Cardiac muscle cell (in vitro differentiated cells and primary cell): Measurements from ENCODE around the gene CLDN8. TPM values are rescaled to one million over a fixed set of nuclear protein-coding genes. Genes with fewer than 3 reads are reported as not detected.

Experiments used
- DNase-seq, 2 donors: peaks; one replicate each; pipeline versions ENCODE4 v3.0.0 to v3.0.0-alpha.2; 2010 to 2017; ENCODE audit warnings: low read depth in 1 of 2, low spot score in 1 of 2
- H3K27ac ChIP-seq: fragments of 200-600 bp; sonication (generic); 2 replicates; pipeline ENCODE4 v1.5.1; 2016
- H3K27me3 ChIP-seq: fragments of 200-600 bp; sonication (generic); 2 replicates; pipeline ENCODE4 v1.6.0; 2016; ENCODE audit warnings: control low read depth
- H3K36me3 ChIP-seq: fragments of 200-600 bp; sonication (generic); 2 replicates; pipeline ENCODE4 v1.5.1; 2016; ENCODE audit warnings: control low read depth
- H3K4me1 ChIP-seq: fragments of 200-600 bp; sonication (generic); 2 replicates; pipeline ENCODE4 v1.8.1; 2017; ENCODE audit warnings: low read depth, mild to moderate bottlenecking, mixed run types
- H3K4me3 ChIP-seq: fragments of 200-600 bp; sonication (generic); 2 replicates; pipeline ENCODE4 v1.5.1; 2016; ENCODE audit warnings: mild to moderate bottlenecking
- H3K9me3 ChIP-seq: fragments of 200-600 bp; sonication (generic); 2 replicates; pipeline ENCODE4 v1.5.1; 2017; ENCODE audit warnings: low read depth, mild to moderate bottlenecking, control low read depth
- CTCF ChIP-seq: IDR thresholded peaks from 2 replicates; pipeline ENCODE4 v1.5.1; 2012; ENCODE audit warnings: low read depth, mild to moderate bottlenecking, low read length
- polyA plus RNA-seq: library from polyadenylated mRNA; unstranded; fragments of >200 nt; fragmentation: Nextera tagmentation; extraction: Ambion mirVana; gene quantifications from 2 replicates; pipeline ENCODE4 v1.2.1, GENCODE V29; 2016
- total RNA-seq: library from RNA; depleted of rRNA; stranded (reverse); fragments of >200 nt; gene quantifications from 2 replicates; pipeline ENCODE4 v1.2.3, GENCODE V29; 2016

The CLDN8 gene
- total and polyA plus RNA-seq, 2 experiments from 2014 or later = not detected

- peak in 1 of 2 donors; percentile 91 for DNase-seq
- no peak overlapping the region for H3K27ac ChIP-seq
- TF ChIP-seq CTCF = no peak
- no peaks in the 10 kb centered on the region for H3K4me1 ChIP-seq
- no peaks in the 10 kb centered on the region for H3K27me3 ChIP-seq
- H3K36me3 ChIP-seq = no peaks in the 10 kb centered on the region
- no peaks in the 10 kb centered on the region for H3K9me3 ChIP-seq
- H3K4me3 ChIP-seq = no peak overlapping the region
Measured at GRCh38 chr21:30206551-30207251, 9.2 kb downstream of the CLDN8 start.

GRCh38 chr21:30200000-30200399 is 15.9 kb downstream of the CLDN8 start:
- Histone ChIP-seq H3K4me1 (no peaks in the 10 kb centered on the region), H3K4me3 (no peak overlapping the region), H3K27me3 (peaks cover 5% of the 10 kb centered on the region), H3K36me3 (no peaks in the 10 kb centered on the region), H3K9me3 (no peaks in the 10 kb centered on the region), H3K27ac (no peak overlapping the region)
- no peak for DNase-seq
- TF ChIP-seq CTCF = no peak

GRCh38 chr21:30194701-30195299 is 21.1 kb downstream of the CLDN8 start:
- no peak overlapping the region for H3K27ac ChIP-seq
- peaks cover 5% of the 10 kb centered on the region for H3K27me3 ChIP-seq
- H3K36me3 ChIP-seq = no peaks in the 10 kb centered on the region
- no peaks in the 10 kb centered on the region for H3K4me1 ChIP-seq
- DNase-seq = peak; percentile 62 to 64
- peak; percentile 65 for TF ChIP-seq CTCF
- no peaks in the 10 kb centered on the region for H3K9me3 ChIP-seq
- no peak overlapping the region for H3K4me3 ChIP-seq

- Histone ChIP-seq H3K4me3 (no peak overlapping the region), H3K27ac (no peak overlapping the region), H3K36me3 (no peaks in the 10 kb centered on the region), H3K9me3 (no peaks in the 10 kb centered on the region), H3K4me1 (no peaks in the 10 kb centered on the region), H3K27me3 (peaks cover 5% of the 10 kb centered on the region)
- peak in 1 of 2 donors; percentile 9 for DNase-seq
- no peak for TF ChIP-seq CTCF
Measured at GRCh38 chr21:30193201-30193600, 22.7 kb downstream of the CLDN8 start.

GRCh38 chr21:30190554-30190953 is 25.3 kb downstream of the CLDN8 start:
- no peaks in the 10 kb centered on the region for H3K9me3 ChIP-seq
- H3K27ac ChIP-seq = no peak overlapping the region
- H3K4me3 ChIP-seq = no peak overlapping the region
- H3K27me3 ChIP-seq = peaks cover 3% of the 10 kb centered on the region
- H3K36me3 ChIP-seq = no peaks in the 10 kb centered on the region
- DNase-seq = no peak
- TF ChIP-seq CTCF = no peak
- no peaks in the 10 kb centered on the region for H3K4me1 ChIP-seq
